Activated B cell treated with CpG ODN at 0.5 μM for 24 hours (primary cell): Measurements from ENCODE around the gene MMP27. TPM values are rescaled to one million over a fixed set of nuclear protein-coding genes. Genes with fewer than 3 reads are reported as not detected.
"Not testable (repeated sequence)": the region's sequence is repeated elsewhere in the genome, so short reads cannot be mapped to it uniquely, and the experiment has no call there.

Source experiments
- ATAC-seq: fragments of 200-7000 bp; cut with Tn5 transposase; one replicate; pipeline ENCODE4 v1.10.0; 2021; ENCODE audit warnings: low read depth, mild to moderate bottlenecking, moderate library complexity
- CTCF ChIA-PET: fragments of 350-600 bp; sonication (Branson Sonifier 250); formaldehyde crosslinking; loops from one replicate; lab custom pipeline; 2021; ENCODE audit warnings: antibody characterized with exemption; lab: Charles Lee
- POLR2A ChIA-PET: fragments of 350-600 bp; sonication (Branson Sonifier 250); formaldehyde crosslinking; loops from one replicate; lab custom pipeline; 2021; ENCODE audit warnings: antibody characterized with exemption; lab: Charles Lee
- DNase-seq: peaks from one replicate; pipeline ENCODE4 v3.0.0; 2022
- H3K27ac Mint-ChIP-seq: one replicate; pipeline ENCODE4 v1.8.0; 2020; ENCODE audit warnings: mixed read lengths
- H3K27me3 Mint-ChIP-seq: one replicate; pipeline ENCODE4 v1.8.0; 2021; ENCODE audit warnings: mixed read lengths
- H3K36me3 Mint-ChIP-seq: one replicate; pipeline ENCODE4 v1.8.0; 2021; ENCODE audit warnings: low read depth, mixed read lengths
- H3K4me1 Mint-ChIP-seq: one replicate; pipeline ENCODE4 v1.8.0; 2021; ENCODE audit warnings: mixed read lengths
- H3K4me3 Mint-ChIP-seq: one replicate; pipeline ENCODE4 v1.8.0; 2020; ENCODE audit warnings: mild to moderate bottlenecking, mixed read lengths
- H3K9me3 Mint-ChIP-seq: one replicate; pipeline ENCODE4 v1.8.0; 2020; ENCODE audit warnings: mixed read lengths
- CTCF ChIP-seq: fragments of 200-600 bp; IDR thresholded peaks from one replicate; pipeline ENCODE4 v1.8.0; 2022; ENCODE audit warnings: antibody characterized with exemption, mild to moderate bottlenecking
- intact Hi-C: fragments of 100-400 bp; cut with micrococcal nuclease; formaldehyde crosslinking; loops from one replicate; pipeline ENCODE4 v1.15.1; 2024
- total RNA-seq: library from RNA; stranded (reverse); gene quantifications from 2 replicates; pipeline ENCODE4 v1.2.3, GENCODE V29; 2022

MMP27 gene
- total RNA-seq, result not detected in 2 replicates

GRCh38 chr11:102705626-102706025 lies at the start of gene MMP27:
Gene MMP27, minus strand, starts transcription at chr11:102705769. Its CDS starts 55 bp downstream, at chr11:102705714.
- intact Hi-C loops, result no loop called here
- H3K4me1 Mint-ChIP-seq, result no peaks in the 10 kb centered on the region
- no peak for DNase-seq
- H3K9me3 Mint-ChIP-seq, result no peaks in the 10 kb centered on the region
- no peak for ATAC-seq
- H3K4me3 Mint-ChIP-seq, result no peak within 1 kb of the TSS
- ChIA-PET POLR2A (no interaction called here), CTCF (no interaction called here)
- H3K27me3 Mint-ChIP-seq, result peaks cover 11% of the 10 kb centered on the region
- H3K27ac Mint-ChIP-seq, result no peak within 1 kb of the TSS
- H3K36me3 Mint-ChIP-seq, result no peaks in the 10 kb centered on the region
- no peak for TF ChIP-seq CTCF

- ChIA-PET POLR2A (no interaction called here), CTCF (no interaction called here)
- TF ChIP-seq CTCF, result no peak
- Mint-ChIP-seq H3K9me3 (peaks cover 2% of the 10 kb centered on the region), H3K36me3 (no peaks in the 10 kb centered on the region), H3K4me3 (no peak overlapping the region), H3K4me1 (no peaks in the 10 kb centered on the region), H3K27ac (no peak overlapping the region), H3K27me3 (peaks cover 25% of the 10 kb centered on the region)
- intact Hi-C loops, result no loop called here
- DNase-seq (no peak), ATAC-seq (no peak)
Observed at GRCh38 chr11:102753267-102753666, 47.7 kb upstream of the MMP27 start.

- H3K9me3 Mint-ChIP-seq, result peaks cover 6% of the 10 kb centered on the region
- no peaks in the 10 kb centered on the region for H3K36me3 Mint-ChIP-seq
- peaks cover 23% of the 10 kb centered on the region for H3K27me3 Mint-ChIP-seq
- ATAC-seq (no peak), DNase-seq (no peak)
- no peak overlapping the region for H3K27ac Mint-ChIP-seq
- CTCF ChIA-PET, result no interaction called here
- POLR2A ChIA-PET, result no interaction called here
- intact Hi-C loops, result no loop called here
- H3K4me1 Mint-ChIP-seq, result no peaks in the 10 kb centered on the region
- TF ChIP-seq CTCF, result no peak
- H3K4me3 Mint-ChIP-seq, result no peak overlapping the region
Observed at GRCh38 chr11:102751673-102752072, 46.1 kb upstream of the MMP27 start.

GRCh38 chr11:102749101-102749722 lies 43.6 kb upstream of the MMP27 start:
- peaks cover 6% of the 10 kb centered on the region for H3K9me3 Mint-ChIP-seq
- ChIA-PET POLR2A (no interaction called here), CTCF (no interaction called here)
- no peaks in the 10 kb centered on the region for H3K36me3 Mint-ChIP-seq
- H3K27ac Mint-ChIP-seq, result no peak overlapping the region
- H3K27me3 Mint-ChIP-seq, result peaks cover 19% of the 10 kb centered on the region
- H3K4me1 Mint-ChIP-seq, result no peaks in the 10 kb centered on the region
- intact Hi-C loops, result no loop called here
- TF ChIP-seq CTCF, result no peak
- no peak overlapping the region for H3K4me3 Mint-ChIP-seq
- no peak for ATAC-seq
- DNase-seq, result no peak

- DNase-seq, H3K27ac Mint-ChIP-seq, H3K36me3 Mint-ChIP-seq, ATAC-seq, H3K4me3 Mint-ChIP-seq, H3K9me3 Mint-ChIP-seq, H3K4me1 Mint-ChIP-seq, CTCF ChIA-PET, POLR2A ChIA-PET, intact Hi-C loops: not testable (repeated sequence)
- peaks cover 10% of the 10 kb centered on the region for H3K27me3 Mint-ChIP-seq
Observed at GRCh38 chr11:102746746-102747578, 41.4 kb upstream of the MMP27 start.
